OCI-LY7 (cell line): ENCODE results near the gene IRF2. TPM values are rescaled to one million over a fixed set of nuclear protein-coding genes. Genes with fewer than 3 reads are reported as not detected.

Source experiments
- BruUV-seq: library from RNA; stranded (reverse); fragments of 400-500 nt; replicated peaks from 2 replicates; lab custom pipeline; 2021; lab: Mats Ljungman, UMichigan
- CTCF ChIA-PET: fragments of 300-600 bp; sonication (Branson Sonifier 250); formaldehyde crosslinking; loops from one replicate; lab custom pipeline; 2022; ENCODE audit warnings: antibody characterized with exemption; ENCODE audit not compliant: unreplicated experiment; lab: Charles Lee
- POLR2A ChIA-PET: fragments of 300-600 bp; sonication (Branson Sonifier 250); formaldehyde crosslinking; loops from one replicate; lab custom pipeline; 2022; ENCODE audit warnings: antibody characterized with exemption; lab: Charles Lee
- DNase-seq: peaks from one replicate; pipeline ENCODE4 v3.0.0-alpha.2; 2015; ENCODE audit warnings: low spot score
- H2AFZ ChIP-seq: fragments of 200-600 bp; sonication (generic), shearing (Covaris generic); 2 replicates; pipeline ENCODE4 v1.6.1; 2014; ENCODE audit warnings: mild to moderate bottlenecking, antibody characterized with exemption, low read length, moderate library complexity
- H3K27ac ChIP-seq: fragments of 200-600 bp; sonication (generic); 2 replicates; pipeline ENCODE4 v1.5.1; 2014; ENCODE audit warnings: mixed run types, low read depth, mild to moderate bottlenecking, moderate library complexity, low read length, inconsistent platforms; ENCODE audit not compliant: poor library complexity, severe bottlenecking
- H3K36me3 ChIP-seq: fragments of 200-600 bp; sonication (generic); 2 replicates; pipeline ENCODE4 v1.6.1; 2014; ENCODE audit warnings: mild to moderate bottlenecking, antibody characterized with exemption, low read length, moderate library complexity, mixed read lengths; ENCODE audit not compliant: insufficient read depth
- H3K4me1 ChIP-seq: fragments of 200-600 bp; sonication (generic); 2 replicates; pipeline ENCODE4 v1.5.1; 2014; ENCODE audit warnings: mild to moderate bottlenecking, low read length; ENCODE audit not compliant: insufficient read depth, poor library complexity, severe bottlenecking
- H3K4me2 ChIP-seq: fragments of 200-600 bp; sonication (generic); 2 replicates; pipeline ENCODE4 v1.6.1; 2014; ENCODE audit warnings: mild to moderate bottlenecking, low read length
- H3K4me3 ChIP-seq: fragments of 200-600 bp; sonication (generic); 2 replicates; pipeline ENCODE4 v1.5.1; 2014; ENCODE audit warnings: mild to moderate bottlenecking, low read depth, low read length; ENCODE audit not compliant: poor library complexity, severe bottlenecking
- H3K79me2 ChIP-seq: fragments of 200-600 bp; sonication (generic); 2 replicates; pipeline ENCODE4 v1.6.1; 2016; ENCODE audit warnings: low read depth, mild to moderate bottlenecking, low read length, moderate library complexity, mixed read lengths; ENCODE audit not compliant: insufficient read depth
- H3K9me2 ChIP-seq: fragments of 200-600 bp; sonication (generic); 2 replicates; pipeline ENCODE4 v1.6.1; 2016; ENCODE audit warnings: mild to moderate bottlenecking, low read length, mixed read lengths; ENCODE audit not compliant: insufficient read depth
- H3K9me3 ChIP-seq: fragments of 200-600 bp; sonication (generic); 2 replicates; pipeline ENCODE4 v1.6.1; 2014; ENCODE audit warnings: mild to moderate bottlenecking, mixed run types, low read length, mixed read lengths
- H4K20me1 ChIP-seq: fragments of 200-600 bp; sonication (generic); 2 replicates; pipeline ENCODE4 v1.6.1; 2014; ENCODE audit warnings: mild to moderate bottlenecking, antibody characterized with exemption, low read length, moderate library complexity, mixed read lengths; ENCODE audit not compliant: insufficient read depth
- CTCF ChIP-seq: fragments of 200-600 bp; sonication (generic); conservative IDR thresholded peaks from 2 replicates; pipeline ENCODE4 v1.5.1; 2014; ENCODE audit warnings: mild to moderate bottlenecking, antibody characterized with exemption, low read length, moderate library complexity, mixed read lengths
- EZH2phosphoT487 ChIP-seq: fragments of 200-600 bp; sonication (generic); IDR thresholded peaks from 2 replicates; pipeline ENCODE4 v1.6.1; 2018; ENCODE audit warnings: low read depth, borderline replicate concordance, mild to moderate bottlenecking, mixed run types, antibody characterized with exemption, low read length, moderate library complexity, mixed read lengths
- intact Hi-C: fragments of 100-400 bp; cut with micrococcal nuclease; formaldehyde crosslinking; loops from one replicate; pipeline ENCODE4 v1.10.0; 2022; ENCODE audit not compliant: unreplicated experiment
- total RNA-seq, 2 experiments: library from RNA; depleted of rRNA in 1 of 2; stranded (reverse); fragments of >200 nt in 1 of 2; shearing (Covaris generic) in 1 of 2; gene quantifications; 2 replicates each; pipeline ENCODE4 v1.2.3, GENCODE V29; 2014 to 2022

The IRF2 gene
- total RNA-seq, 2 experiments from 2014 or later = 32.3 to 37.8 TPM

- Histone ChIP-seq H2AFZ (no peak overlapping the region), H3K36me3 (peaks cover 58% of the 10 kb centered on the region), H3K4me2 (no peak overlapping the region), H3K4me1 (peaks cover 21% of the 10 kb centered on the region), H3K9me2 (no peaks in the 10 kb centered on the region), H3K27ac (no peak overlapping the region), H3K4me3 (no peak overlapping the region), H4K20me1 (no peaks in the 10 kb centered on the region), H3K79me2 (no peaks in the 10 kb centered on the region), H3K9me3 (no peaks in the 10 kb centered on the region)
- intact Hi-C loops = no loop called here
- ChIA-PET POLR2A (interaction anchor here (0.7 kb wide), 1 partner anchor 105 kb away, joined by 3 read pairs; no protein-coding TSS in a partner anchor), CTCF (no interaction called here)
- no peak for DNase-seq
- TF ChIP-seq CTCF = no peak
- TF ChIP-seq EZH2phosphoT487 = no peak
- BruUV-seq = no TSS peak
Measured at GRCh38 chr4:184403384-184403781, 71.0 kb downstream of the IRF2 start.

- intact Hi-C loops = no loop called here
- Histone ChIP-seq H3K4me2 (no peak overlapping the region), H3K9me2 (no peaks in the 10 kb centered on the region), H3K9me3 (no peaks in the 10 kb centered on the region), H3K4me1 (peaks cover 15% of the 10 kb centered on the region), H2AFZ (no peak overlapping the region), H4K20me1 (no peaks in the 10 kb centered on the region), H3K27ac (no peak overlapping the region), H3K36me3 (peaks cover 57% of the 10 kb centered on the region), H3K4me3 (no peak overlapping the region), H3K79me2 (no peaks in the 10 kb centered on the region)
- TF ChIP-seq CTCF = no peak
- TF ChIP-seq EZH2phosphoT487 = no peak
- DNase-seq = no peak
- CTCF ChIA-PET = no interaction called here
- POLR2A ChIA-PET = interaction anchor here (0.7 kb wide), 1 partner anchor 10 kb away, joined by 3 read pairs; no protein-coding TSS in a partner anchor
- BruUV-seq = no TSS peak
Measured at GRCh38 chr4:184402740-184403383, 71.5 kb downstream of the IRF2 start.

- peaks cover 57% of the 10 kb centered on the region for H3K36me3 ChIP-seq
- TF ChIP-seq CTCF (no peak), EZH2phosphoT487 (no peak)
- H4K20me1 ChIP-seq = no peaks in the 10 kb centered on the region
- H3K4me1 ChIP-seq = peaks cover 11% of the 10 kb centered on the region
- POLR2A ChIA-PET = interaction anchor here (0.7 kb wide), 1 partner anchor 9 kb away, joined by 3 read pairs; no protein-coding TSS in a partner anchor
- no peaks in the 10 kb centered on the region for H3K79me2 ChIP-seq
- BruUV-seq = no TSS peak
- no peak overlapping the region for H3K4me3 ChIP-seq
- intact Hi-C loops = no loop called here
- no peak for DNase-seq
- no peaks in the 10 kb centered on the region for H3K9me2 ChIP-seq
- H2AFZ ChIP-seq = no peak overlapping the region
- H3K4me2 ChIP-seq = no peak overlapping the region
- no peak overlapping the region for H3K27ac ChIP-seq
- CTCF ChIA-PET = no interaction called here
- no peaks in the 10 kb centered on the region for H3K9me3 ChIP-seq
Measured at GRCh38 chr4:184402239-184402638, 72.1 kb downstream of the IRF2 start.
